K562 (cell line): ENCODE measurements around the gene ANKRD2. TPM values are rescaled to one million over a fixed set of nuclear protein-coding genes. Genes with fewer than 3 reads are reported as not detected.

Experiments used
- ATAC-seq: fragments of 200-7000 bp; cut with Tn5 transposase; 3 replicates; pipeline ENCODE4 v1.9.1; 2020; ENCODE audit warnings: moderate library complexity
- BruUV-seq: library from RNA; stranded (reverse); fragments of 400-500 nt; replicated peaks from 2 replicates; lab custom pipeline; 2021; lab: Mats Ljungman, UMichigan
- CTCF ChIA-PET: fragments of 300-600 bp; formaldehyde crosslinking; extraction: SDS; loops from one replicate; lab custom pipeline; 2021; ENCODE audit warnings: low intra/inter-chr PET ratio; lab: Yijun Ruan, JAX
- POLR2A ChIA-PET: fragments of 300-600, 350-650 bp; sonication (Branson Sonifier 250); formaldehyde crosslinking; extraction: SDS; loops from one replicate; lab custom pipeline; 2021; ENCODE audit warnings: antibody characterized with exemption, inconsistent platforms; lab: Yijun Ruan, JAX
- DNase-seq, 4 experiments: peaks; one replicate each; pipeline versions ENCODE4 v3.0.0 to v3.0.0-alpha.2; 2011 to 2018; ENCODE audit warnings: low spot score in 3 of 4, mixed read lengths in 3 of 4; ENCODE audit errors: extremely low read depth in 1 of 4
- FAIRE-seq: peaks from 2 replicates; lab custom pipeline; 2011; peaks lifted over from hg19 to GRCh38; lab: Jason Lieb, UNC
- H2AFZ ChIP-seq: 2 replicates; pipeline ENCODE4 v1.6.0; 2011; ENCODE audit warnings: low read depth, low read length, control low read depth, inconsistent platforms
- H3K27ac ChIP-seq: fragments of 200-600 bp; 3 replicates; pipeline ENCODE4 v1.8.0; 2011; ENCODE audit warnings: low read depth, mild to moderate bottlenecking, control low read depth, inconsistent platforms, low read length, moderate library complexity, mixed read lengths; ENCODE audit errors: extremely low read depth
- H3K27me3 ChIP-seq, 2 experiments: fragments of 300-600 bp in 1 of 2; 2 replicates in 1 of 2; 3 replicates in 1 of 2; pipeline versions ENCODE4 v1.6.0 to v1.8.0; 2011; ENCODE audit warnings: inconsistent platforms in 2 of 2, low read length in 2 of 2, mild to moderate bottlenecking in 1 of 2, mixed read lengths in 1 of 2, moderate library complexity in 1 of 2; ENCODE audit not compliant: control insufficient read depth in 2 of 2, insufficient read depth in 2 of 2
- H3K36me3 ChIP-seq: fragments of 300-600 bp; 3 replicates; pipeline ENCODE4 v1.8.0; 2011; ENCODE audit warnings: mild to moderate bottlenecking, low read length, inconsistent platforms; ENCODE audit not compliant: control insufficient read depth, insufficient read depth
- H3K4me1 ChIP-seq, 2 experiments: fragments of 200-600 bp in 1 of 2; replicated peaks in 1 of 2; 2 replicates in 1 of 2; 3 replicates in 1 of 2; pipeline versions ENCODE4 v1.5.1 to v1.8.0; 2011; ENCODE audit warnings: inconsistent platforms in 2 of 2, low read length in 2 of 2, mild to moderate bottlenecking in 1 of 2, mixed read lengths in 1 of 2, moderate library complexity in 1 of 2; ENCODE audit not compliant: control insufficient read depth in 2 of 2, insufficient read depth in 2 of 2
- H3K4me2 ChIP-seq: 2 replicates; pipeline ENCODE4 v1.6.1; 2011; ENCODE audit warnings: low read length, control low read depth, inconsistent platforms, mixed read lengths; ENCODE audit not compliant: insufficient read depth
- H3K4me3 ChIP-seq: fragments of 200-600 bp; sonication (generic), shearing (Covaris generic); 2 replicates; pipeline ENCODE4 v1.5.1; 2016; ENCODE audit warnings: control low read depth, inconsistent platforms
- H3K79me2 ChIP-seq: fragments of 200-600 bp; 3 replicates; pipeline ENCODE4 v1.8.0; 2011; ENCODE audit warnings: low read length, inconsistent platforms; ENCODE audit not compliant: control insufficient read depth, insufficient read depth
- H3K9ac ChIP-seq, 2 experiments: 2 replicates each; pipeline versions ENCODE4 v1.6.0 to v1.6.1; 2011; ENCODE audit warnings: low read depth in 2 of 2, low read length in 2 of 2, control low read depth in 1 of 2, inconsistent platforms in 1 of 2, mild to moderate bottlenecking in 1 of 2, mixed read lengths in 1 of 2; ENCODE audit not compliant: insufficient read depth in 1 of 2
- H3K9me1 ChIP-seq: one replicate; pipeline ENCODE4 v1.6.0; 2011; ENCODE audit warnings: inconsistent platforms, mild to moderate bottlenecking, low read length, moderate library complexity; ENCODE audit not compliant: control insufficient read depth, insufficient read depth
- H3K9me3 ChIP-seq: replicated peaks from 2 replicates; pipeline ENCODE4 v1.5.1; 2011; ENCODE audit warnings: low read depth, low read length, inconsistent platforms; ENCODE audit not compliant: control insufficient read depth, insufficient read depth
- H4K20me1 ChIP-seq: replicated peaks from 2 replicates; pipeline ENCODE4 v1.6.1; 2011; ENCODE audit warnings: low read length, inconsistent platforms, mixed read lengths; ENCODE audit not compliant: control insufficient read depth, insufficient read depth
- GABPA ChIP-seq: fragments of 200-800 bp; sonication (Bioruptor generic); conservative IDR thresholded peaks from 2 replicates; pipeline ENCODE4 v1.6.1; 2016; ENCODE audit warnings: low read depth, missing genetic modification characterization, missing compliant biosample characterization
- MAFK ChIP-seq: IDR thresholded peaks from 2 replicates; pipeline ENCODE4 v1.6.1; 2011; ENCODE audit warnings: low read length, improper control_type of control experiment
- MYNN ChIP-seq, 2 experiments: sonication (generic); formaldehyde crosslinking in 1 of 2; IDR thresholded peaks; 2 replicates each; pipeline versions ENCODE4 v1.5.0 to v1.6.1; 2016 to 2020; ENCODE audit warnings: antibody characterized with exemption in 1 of 2, missing genetic modification reagents in 1 of 2
- POLR3G ChIP-seq: IDR thresholded peaks from 2 replicates; pipeline ENCODE4 v1.6.1; 2011; ENCODE audit not compliant: insufficient read length, insufficient replicate concordance; ENCODE audit errors: extremely low read depth
- RBM22 ChIP-seq: fragments of 200-400 bp; formaldehyde crosslinking; IDR thresholded peaks from 2 replicates; pipeline ENCODE4 v1.6.1; 2018; ENCODE audit warnings: low read length, low read depth; ENCODE audit not compliant: poor library complexity, severe bottlenecking
- ZNF584 ChIP-seq: fragments of 200-800 bp; sonication (Bioruptor generic); IDR thresholded peaks from 2 replicates; pipeline ENCODE4 v1.6.1; 2016; ENCODE audit warnings: low read depth, mild to moderate bottlenecking, missing genetic modification characterization, missing compliant biosample characterization
- ZNF644 ChIP-seq: fragments of 200-800 bp; sonication (Bioruptor generic); IDR thresholded peaks from 2 replicates; pipeline ENCODE4 v1.6.1; 2016; ENCODE audit warnings: low read depth, missing genetic modification characterization, missing compliant biosample characterization
- ZNF785 ChIP-seq: fragments of 250-450 bp; sonication (Bioruptor Pico); IDR thresholded peaks from 2 replicates; pipeline ENCODE4 v1.4.0; 2020; ENCODE audit warnings: mild to moderate bottlenecking
- WGBS: fragments of 100-300 bp; shearing (Covaris generic); methylation state at CpG from one replicate; pipeline ENCODE4 v1.1.6; 2016; ENCODE audit warnings: low coverage, mixed read lengths; ENCODE audit not compliant: insufficient coverage; ENCODE audit errors: missing lambda C conversion rate; 5-methylcytosine and 5-hydroxymethylcytosine counted together
- in situ Hi-C: fragments of 300-500 bp; cut with MboI; formaldehyde crosslinking; loops from 4 replicates; pipeline ENCODE4 v1.15.0; 2018; ENCODE audit warnings: inconsistent platforms, mixed read lengths
- intact Hi-C: fragments of 100-400 bp; cut with micrococcal nuclease; formaldehyde crosslinking; loops from 2 replicates; pipeline ENCODE4 v1.14.2; 2022
- polyA plus RNA-seq, 8 experiments: library from polyadenylated mRNA; depleted of rRNA in 4 of 8; stranded (reverse) in 5 of 8; unstranded in 3 of 8; fragments of >200 nt; fragmentation: Nextera tagmentation in 2 of 8; fragmentation: Illumina TruSeq in 1 of 8; extraction: Ambion mirVana in 2 of 8; extraction: Trizol in 1 of 8; gene quantifications; 2 replicates each; pipeline versions ENCODE4 v1.2.1 to v1.2.3, GENCODE V29; 2011 to 2014; ENCODE audit warnings: inconsistent platforms in 1 of 8, missing spikeins in 1 of 8
- total RNA-seq, 7 experiments: library from RNA; depleted of rRNA in 6 of 7; stranded (reverse); fragments of >200 nt in 6 of 7; fragmentation: Illumina TruSeq in 2 of 7; extraction: Trizol in 2 of 7; gene quantifications; 2 replicates each; pipeline versions ENCODE4 v1.2.1 to v1.2.3, GENCODE V29; 2011 to 2021; ENCODE audit warnings: low replicate concordance in 1 of 7

ANKRD2 gene
- total and polyA plus RNA-seq, 9 of the 15 experiments (the other 6 are each of a cell fraction or from before 2014, with no cell fraction given) = not detected

DNA sequence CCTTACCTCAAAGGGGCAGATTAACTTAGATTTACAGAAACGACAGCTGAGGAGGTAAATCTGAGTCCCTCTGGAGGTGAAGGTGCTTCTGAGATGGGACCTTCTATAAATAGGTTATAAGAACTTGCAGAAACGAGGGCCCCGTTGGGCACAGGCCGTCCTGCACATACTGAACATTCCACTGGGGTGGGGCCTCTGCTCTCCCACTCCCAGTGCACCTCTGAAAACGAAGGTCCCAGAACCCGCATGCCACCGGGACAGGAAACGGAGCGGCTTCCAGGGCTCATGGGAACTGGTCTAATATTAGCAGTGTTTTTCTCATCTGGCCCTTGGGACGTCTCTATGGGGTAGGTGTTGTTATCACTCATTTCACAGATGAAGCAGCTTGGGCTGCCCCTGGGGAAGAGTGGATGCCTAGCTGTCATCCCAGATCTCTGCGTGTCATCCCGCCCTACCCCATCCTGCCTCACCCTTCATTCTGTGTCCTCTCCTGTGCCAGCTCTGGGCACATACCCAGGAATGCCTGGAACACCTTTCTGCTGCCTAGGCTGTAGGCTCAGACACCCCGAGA is 36.5 kb downstream of the ANKRD2 start:
- H3K79me2 ChIP-seq = no peaks in the 10 kb centered on the region
- H4K20me1 ChIP-seq = no peaks in the 10 kb centered on the region
- no peaks in the 10 kb centered on the region for H3K36me3 ChIP-seq
- intact Hi-C loops = no loop called here
- TF ChIP-seq MYNN (IDR thresholded peaks at IDR 0.05) = no peak
- TF ChIP-seq MYNN (CRISPR knock-in tag; IDR thresholded peaks at IDR 0.05) = no peak
- TF ChIP-seq ZNF644 (tag) = no peak
- TF ChIP-seq RBM22 = no peak
- TF ChIP-seq POLR3G = no peak
- TF ChIP-seq ZNF785 (CRISPR knock-in tag) = no peak
- TF ChIP-seq GABPA (tag) = no peak
- TF ChIP-seq MAFK = no peak
- no peak for TF ChIP-seq ZNF584 (CRISPR knock-in tag)
- peaks cover 0 to 5% of the 10 kb centered on the region in 2 experiments; a peak in 2 of 5 replicates for H3K4me1 ChIP-seq
- in situ Hi-C loops = no loop called here
- no peak overlapping the region for H3K4me2 ChIP-seq
- H3K9ac ChIP-seq = no peak overlapping the region
- POLR2A ChIA-PET = interaction anchor here (0.6 to 1.3 kb wide), 5 partner anchors 10 to 161 kb away, joined by 3 to 6 read pairs (median 4); no protein-coding TSS in a partner anchor
- no TSS peak for BruUV-seq
- H3K9me1 ChIP-seq = no peaks in the 10 kb centered on the region
- H3K27me3 ChIP-seq = no peaks in the 10 kb centered on the region
- H3K4me3 ChIP-seq = no peak overlapping the region
- H3K27ac ChIP-seq = no peak overlapping the region
- no peak for FAIRE-seq
- no peaks in the 10 kb centered on the region for H3K9me3 ChIP-seq
- no peak for ATAC-seq
- CTCF ChIA-PET = no interaction called here
- 49% methylated on average over 13 of the region's 13 CpGs for WGBS
- no peak overlapping the region for H2AFZ ChIP-seq
- DNase-seq = no peak
